Measurements from ENCODE around the gene RRP8.

The RRP8 gene

GRCh38 chr11:6650980-6651379 is 47.6 kb upstream of the RRP8 start:
- no peak for ATAC-seq
- TF ChIP-seq SNAI2 (CRISPR knock-in tag; IDR thresholded peaks at IDR 0.05) (no peak), ARNTL (CRISPR knock-in tag; IDR thresholded peaks at IDR 0.05; ENCODE audit: borderline replicate concordance, low read depth) (no peak), ESRRG (CRISPR knock-in tag; IDR thresholded peaks at IDR 0.05) (no peak), TOX (CRISPR knock-in tag; IDR thresholded peaks at IDR 0.05; ENCODE audit: borderline replicate concordance) (no peak), ZNF8 (CRISPR knock-in tag; IDR thresholded peaks at IDR 0.05) (no peak), TSHZ2 (CRISPR knock-in tag; IDR thresholded peaks at IDR 0.05) (no peak), ZFP30 (CRISPR knock-in tag; IDR thresholded peaks at IDR 0.05) (no peak), ZFP3 (CRISPR knock-in tag; IDR thresholded peaks at IDR 0.05) (no peak), ISL1 (CRISPR knock-in tag; IDR thresholded peaks at IDR 0.05) (no peak), OSR1 (CRISPR knock-in tag; IDR thresholded peaks at IDR 0.05) (no peak), TCF4 (CRISPR knock-in tag; IDR thresholded peaks at IDR 0.05; ENCODE audit: borderline replicate concordance) (no peak), GLIS3 (CRISPR knock-in tag; IDR thresholded peaks at IDR 0.05) (no peak), PPARA (CRISPR knock-in tag; IDR thresholded peaks at IDR 0.05; ENCODE audit: borderline replicate concordance) (no peak), BACH2 (CRISPR knock-in tag; IDR thresholded peaks at IDR 0.05; ENCODE audit: borderline replicate concordance) (no peak), ZNF70 (CRISPR knock-in tag; IDR thresholded peaks at IDR 0.05) (no peak), RARB (CRISPR knock-in tag; IDR thresholded peaks at IDR 0.05) (no peak), ZNF565 (CRISPR knock-in tag; conservative IDR thresholded peaks at IDR 0.05; ENCODE audit: low read depth) (no peak)
- TF ChIP-seq, protein P1, sequence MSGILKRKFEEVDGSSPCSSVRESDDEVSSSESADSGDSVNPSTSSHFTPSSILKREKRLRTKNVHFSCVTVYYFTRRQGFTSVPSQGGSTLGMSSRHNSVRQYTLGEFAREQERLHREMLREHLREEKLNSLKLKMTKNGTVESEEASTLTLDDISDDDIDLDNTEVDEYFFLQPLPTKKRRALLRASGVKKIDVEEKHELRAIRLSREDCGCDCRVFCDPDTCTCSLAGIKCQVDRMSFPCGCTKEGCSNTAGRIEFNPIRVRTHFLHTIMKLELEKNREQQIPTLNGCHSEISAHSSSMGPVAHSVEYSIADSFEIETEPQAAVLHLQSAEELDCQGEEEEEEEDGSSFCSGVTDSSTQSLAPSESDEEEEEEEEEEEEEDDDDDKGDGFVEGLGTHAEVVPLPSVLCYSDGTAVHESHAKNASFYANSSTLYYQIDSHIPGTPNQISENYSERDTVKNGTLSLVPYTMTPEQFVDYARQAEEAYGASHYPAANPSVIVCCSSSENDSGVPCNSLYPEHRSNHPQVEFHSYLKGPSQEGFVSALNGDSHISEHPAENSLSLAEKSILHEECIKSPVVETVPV (CRISPR knock-in tag; IDR thresholded peaks at IDR 0.05): no peak
- TF ChIP-seq, protein P2, sequence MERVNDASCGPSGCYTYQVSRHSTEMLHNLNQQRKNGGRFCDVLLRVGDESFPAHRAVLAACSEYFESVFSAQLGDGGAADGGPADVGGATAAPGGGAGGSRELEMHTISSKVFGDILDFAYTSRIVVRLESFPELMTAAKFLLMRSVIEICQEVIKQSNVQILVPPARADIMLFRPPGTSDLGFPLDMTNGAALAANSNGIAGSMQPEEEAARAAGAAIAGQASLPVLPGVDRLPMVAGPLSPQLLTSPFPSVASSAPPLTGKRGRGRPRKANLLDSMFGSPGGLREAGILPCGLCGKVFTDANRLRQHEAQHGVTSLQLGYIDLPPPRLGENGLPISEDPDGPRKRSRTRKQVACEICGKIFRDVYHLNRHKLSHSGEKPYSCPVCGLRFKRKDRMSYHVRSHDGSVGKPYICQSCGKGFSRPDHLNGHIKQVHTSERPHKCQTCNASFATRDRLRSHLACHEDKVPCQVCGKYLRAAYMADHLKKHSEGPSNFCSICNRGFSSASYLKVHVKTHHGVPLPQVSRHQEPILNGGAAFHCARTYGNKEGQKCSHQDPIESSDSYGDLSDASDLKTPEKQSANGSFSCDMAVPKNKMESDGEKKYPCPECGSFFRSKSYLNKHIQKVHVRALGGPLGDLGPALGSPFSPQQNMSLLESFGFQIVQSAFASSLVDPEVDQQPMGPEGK (CRISPR knock-in tag; IDR thresholded peaks at IDR 0.05; ENCODE audit: borderline replicate concordance): no peak
- TF ChIP-seq, protein P3, sequence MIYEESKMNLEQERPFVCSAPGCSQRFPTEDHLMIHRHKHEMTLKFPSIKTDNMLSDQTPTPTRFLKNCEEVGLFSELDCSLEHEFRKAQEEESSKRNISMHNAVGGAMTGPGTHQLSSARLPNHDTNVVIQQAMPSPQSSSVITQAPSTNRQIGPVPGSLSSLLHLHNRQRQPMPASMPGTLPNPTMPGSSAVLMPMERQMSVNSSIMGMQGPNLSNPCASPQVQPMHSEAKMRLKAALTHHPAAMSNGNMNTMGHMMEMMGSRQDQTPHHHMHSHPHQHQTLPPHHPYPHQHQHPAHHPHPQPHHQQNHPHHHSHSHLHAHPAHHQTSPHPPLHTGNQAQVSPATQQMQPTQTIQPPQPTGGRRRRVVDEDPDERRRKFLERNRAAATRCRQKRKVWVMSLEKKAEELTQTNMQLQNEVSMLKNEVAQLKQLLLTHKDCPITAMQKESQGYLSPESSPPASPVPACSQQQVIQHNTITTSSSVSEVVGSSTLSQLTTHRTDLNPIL (CRISPR knock-in tag; IDR thresholded peaks at IDR 0.05; ENCODE audit: low read depth): no peak

- TF ChIP-seq GLIS3 (CRISPR knock-in tag; IDR thresholded peaks at IDR 0.05) (no peak), RARB (CRISPR knock-in tag; IDR thresholded peaks at IDR 0.05) (no peak), ARNTL (CRISPR knock-in tag; IDR thresholded peaks at IDR 0.05; ENCODE audit: borderline replicate concordance, low read depth) (no peak), OSR1 (CRISPR knock-in tag; IDR thresholded peaks at IDR 0.05) (no peak), TSHZ2 (CRISPR knock-in tag; IDR thresholded peaks at IDR 0.05) (no peak), SNAI2 (CRISPR knock-in tag; IDR thresholded peaks at IDR 0.05) (no peak), ISL1 (CRISPR knock-in tag; IDR thresholded peaks at IDR 0.05) (no peak), ZNF8 (CRISPR knock-in tag; IDR thresholded peaks at IDR 0.05) (no peak), TCF4 (CRISPR knock-in tag; IDR thresholded peaks at IDR 0.05; ENCODE audit: borderline replicate concordance) (no peak)
- TF ChIP-seq, protein P4, sequence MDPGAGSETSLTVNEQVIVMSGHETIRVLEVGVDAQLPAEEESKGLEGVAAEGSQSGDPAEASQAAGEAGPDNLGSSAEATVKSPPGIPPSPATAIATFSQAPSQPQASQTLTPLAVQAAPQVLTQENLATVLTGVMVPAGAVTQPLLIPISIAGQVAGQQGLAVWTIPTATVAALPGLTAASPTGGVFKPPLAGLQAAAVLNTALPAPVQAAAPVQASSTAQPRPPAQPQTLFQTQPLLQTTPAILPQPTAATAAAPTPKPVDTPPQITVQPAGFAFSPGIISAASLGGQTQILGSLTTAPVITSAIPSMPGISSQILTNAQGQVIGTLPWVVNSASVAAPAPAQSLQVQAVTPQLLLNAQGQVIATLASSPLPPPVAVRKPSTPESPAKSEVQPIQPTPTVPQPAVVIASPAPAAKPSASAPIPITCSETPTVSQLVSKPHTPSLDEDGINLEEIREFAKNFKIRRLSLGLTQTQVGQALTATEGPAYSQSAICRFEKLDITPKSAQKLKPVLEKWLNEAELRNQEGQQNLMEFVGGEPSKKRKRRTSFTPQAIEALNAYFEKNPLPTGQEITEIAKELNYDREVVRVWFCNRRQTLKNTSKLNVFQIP (CRISPR knock-in tag; IDR thresholded peaks at IDR 0.05; ENCODE audit: borderline replicate concordance, low read depth): no peak
- TF ChIP-seq, protein P1 (CRISPR knock-in tag; IDR thresholded peaks at IDR 0.05): no peak
- no peak for ATAC-seq
Measured at GRCh38 chr11:6650104-6650503, 46.7 kb upstream of the RRP8 start.
